Lower lobe of right lung (tissue), 2 donors: ENCODE data around the gene HMCN2. TPM values are rescaled to one million over a fixed set of nuclear protein-coding genes. Genes with fewer than 3 reads are reported as not detected.

Experiments used
- ATAC-seq, 2 donors: fragments of 200-7000 bp; cut with Tn5 transposase; one replicate each; pipeline ENCODE4 v1.9.1; 2020 to 2022; ENCODE audit warnings: mild to moderate bottlenecking in 2 of 2, moderate library complexity in 2 of 2
- DNase-seq: peaks from one replicate; pipeline ENCODE4 v3.0.0-alpha.2; 2020
- H3K27ac ChIP-seq: fragments of 200-600 bp; one replicate; pipeline ENCODE4 v1.8.0; 2022
- H3K27me3 ChIP-seq: fragments of 200-600 bp; one replicate; pipeline ENCODE4 v1.8.0; 2022; ENCODE audit warnings: low read depth
- H3K36me3 ChIP-seq: fragments of 200-600 bp; one replicate; pipeline ENCODE4 v1.8.0; 2022; ENCODE audit warnings: mild to moderate bottlenecking
- H3K4me1 ChIP-seq: fragments of 200-600 bp; one replicate; pipeline ENCODE4 v1.8.0; 2022
- H3K4me3 ChIP-seq: fragments of 200-600 bp; one replicate; pipeline ENCODE4 v1.8.0; 2022; ENCODE audit warnings: mild to moderate bottlenecking
- H3K9me3 ChIP-seq: fragments of 200-600 bp; one replicate; pipeline ENCODE4 v1.8.0; 2022
- CTCF ChIP-seq: fragments of 200-600 bp; IDR thresholded peaks from one replicate; pipeline ENCODE4 v1.8.0; 2022; ENCODE audit warnings: antibody characterized with exemption, mild to moderate bottlenecking
- intact Hi-C: fragments of 100-400 bp; cut with DNase I; formaldehyde crosslinking; loops from one replicate; pipeline ENCODE4 v1.11.0; 2022
- total RNA-seq: library from RNA; stranded (reverse); fragmentation: NEBNext Ultra II Directional; extraction: Animal tissue kit (Norgen Biotek cat#: 25700); gene quantifications from one replicate; pipeline ENCODE4 v1.2.1, GENCODE V29; 2021
- donor health status: DM: no; HTN: yes; CAD: no; lungs with severe emphysema.

The HMCN2 gene
- total RNA-seq, 1 donor from 2014 or later, result 4.7 TPM

- Histone ChIP-seq H3K36me3 (no peaks in the 10 kb centered on the region), H3K27me3 (no peaks in the 10 kb centered on the region), H3K4me1 (no peaks in the 10 kb centered on the region), H3K9me3 (no peaks in the 10 kb centered on the region), H3K27ac (no peak overlapping the region), H3K4me3 (no peak overlapping the region)
- intact Hi-C loops, result no loop called here
- no peak for DNase-seq
- no peak for TF ChIP-seq CTCF
- no peak for ATAC-seq
Measured at GRCh38 chr9:130368631-130369103, 103.1 kb downstream of the HMCN2 start.

- ATAC-seq (no peak), DNase-seq (no peak)
- Histone ChIP-seq H3K4me3 (no peak overlapping the region), H3K4me1 (no peaks in the 10 kb centered on the region), H3K27me3 (no peaks in the 10 kb centered on the region), H3K36me3 (no peaks in the 10 kb centered on the region), H3K27ac (no peak overlapping the region), H3K9me3 (no peaks in the 10 kb centered on the region)
- TF ChIP-seq CTCF, result no peak
- intact Hi-C loops, result no loop called here
Measured at GRCh38 chr9:130370226-130370625, 104.7 kb downstream of the HMCN2 start.

- no peak for DNase-seq
- no peaks in the 10 kb centered on the region for H3K27me3 ChIP-seq
- no peak for ATAC-seq
- no peaks in the 10 kb centered on the region for H3K36me3 ChIP-seq
- no peaks in the 10 kb centered on the region for H3K4me1 ChIP-seq
- H3K4me3 ChIP-seq, result no peak overlapping the region
- no peaks in the 10 kb centered on the region for H3K9me3 ChIP-seq
- no peak overlapping the region for H3K27ac ChIP-seq
- TF ChIP-seq CTCF, result no peak
- intact Hi-C loops, result no loop called here
Measured at GRCh38 chr9:130371196-130371966, 105.8 kb downstream of the HMCN2 start.

GRCh38 chr9:130372057-130372456 lies 106.5 kb downstream of the HMCN2 start:
- intact Hi-C loops, result no loop called here

GRCh38 chr9:130373679-130374325 lies 108.2 kb downstream of the HMCN2 start:
- no peak overlapping the region for H3K4me3 ChIP-seq
- no peak overlapping the region for H3K27ac ChIP-seq
- H3K27me3 ChIP-seq, result no peaks in the 10 kb centered on the region
- H3K36me3 ChIP-seq, result no peaks in the 10 kb centered on the region
- no peak for TF ChIP-seq CTCF
- ATAC-seq (no peak), DNase-seq (no peak)
- no peaks in the 10 kb centered on the region for H3K9me3 ChIP-seq
- intact Hi-C loops, result no loop called here
- H3K4me1 ChIP-seq, result no peaks in the 10 kb centered on the region

More at GRCh38 chr9:130372057-130372456, 106.5 kb downstream of the HMCN2 start:
- no peak for TF ChIP-seq CTCF
- Histone ChIP-seq H3K9me3 (no peaks in the 10 kb centered on the region), H3K4me3 (no peak overlapping the region), H3K4me1 (no peaks in the 10 kb centered on the region), H3K27ac (no peak overlapping the region), H3K27me3 (no peaks in the 10 kb centered on the region), H3K36me3 (no peaks in the 10 kb centered on the region)
- DNase-seq, result no peak
- no peak for ATAC-seq
